OCI-LY1 (cell line): ENCODE data around the gene IFI16.

ENCODE experiments used
- H2AFZ ChIP-seq: fragments of 200-600 bp; sonication (generic), shearing (Covaris generic); 2 replicates; pipeline ENCODE4 v1.6.0; 2014; ENCODE audit warnings: antibody characterized with exemption, mild to moderate bottlenecking, low read length
- H3F3A ChIP-seq: fragments of 200-600 bp; sonication (generic), shearing (Covaris generic); 2 replicates; pipeline ENCODE4 v1.6.0; 2014; ENCODE audit warnings: mild to moderate bottlenecking, antibody characterized with exemption, low read length, moderate library complexity; ENCODE audit not compliant: insufficient read depth
- H3K27ac ChIP-seq: fragments of 200-600 bp; sonication (generic); 2 replicates; pipeline ENCODE4 v1.5.1; 2014; ENCODE audit warnings: low read length, mixed run types, mild to moderate bottlenecking, low read depth; ENCODE audit not compliant: poor library complexity, severe bottlenecking
- H3K27me3 ChIP-seq: fragments of 200-600 bp; sonication (generic); 2 replicates; pipeline ENCODE4 v1.6.0; 2014; ENCODE audit warnings: antibody characterized with exemption, mild to moderate bottlenecking, low read length, moderate library complexity; ENCODE audit not compliant: insufficient read depth
- H3K36me3 ChIP-seq: fragments of 200-600 bp; sonication (generic); 2 replicates; pipeline ENCODE4 v1.6.1; 2014; ENCODE audit warnings: mild to moderate bottlenecking, antibody characterized with exemption, low read length, moderate library complexity, mixed read lengths; ENCODE audit not compliant: insufficient read depth
- H3K4me1 ChIP-seq: fragments of 200-600 bp; sonication (generic); 2 replicates; pipeline ENCODE4 v1.5.1; 2014; ENCODE audit warnings: mild to moderate bottlenecking, low read length, moderate library complexity; ENCODE audit not compliant: insufficient read depth, severe bottlenecking
- H3K4me2 ChIP-seq: fragments of 200-600 bp; sonication (generic), shearing (Covaris generic); 2 replicates; pipeline ENCODE4 v1.6.1; 2014; ENCODE audit warnings: low read length
- H3K4me3 ChIP-seq: fragments of 200-600 bp; sonication (generic); 2 replicates; pipeline ENCODE4 v1.5.1; 2014; ENCODE audit warnings: low read length, low read depth, mild to moderate bottlenecking, mixed read lengths; ENCODE audit not compliant: poor library complexity, severe bottlenecking
- H3K79me2 ChIP-seq: fragments of 200-600 bp; shearing (Covaris generic); 2 replicates; pipeline ENCODE4 v1.6.1; 2016; ENCODE audit warnings: mixed run types, low read length, mixed read lengths; ENCODE audit not compliant: insufficient read depth
- H3K9ac ChIP-seq: fragments of 200-600 bp; sonication (generic), shearing (Covaris generic); 2 replicates; pipeline ENCODE4 v1.6.1; 2014; ENCODE audit warnings: mild to moderate bottlenecking, low read length, mixed read lengths
- H3K9me2 ChIP-seq: fragments of 200-600 bp; sonication (generic), shearing (Covaris generic); 2 replicates; pipeline ENCODE4 v1.6.1; 2014; ENCODE audit warnings: low read depth, mild to moderate bottlenecking, low read length, mixed read lengths
- H3K9me3 ChIP-seq: fragments of 200-600 bp; shearing (Covaris generic); 2 replicates; pipeline ENCODE4 v1.6.1; 2014; ENCODE audit warnings: low read length, mixed read lengths
- H4K20me1 ChIP-seq: fragments of 200-600 bp; sonication (generic), shearing (Covaris generic); 2 replicates; pipeline ENCODE4 v1.6.0; 2016; ENCODE audit warnings: mild to moderate bottlenecking, low read length; ENCODE audit not compliant: insufficient read depth
- EZH2 ChIP-seq: fragments of 200-600 bp; sonication (generic), shearing (Covaris generic); IDR thresholded peaks from 2 replicates; pipeline ENCODE4 v1.8.0; 2017; ENCODE audit warnings: borderline replicate concordance, mixed run types, mild to moderate bottlenecking, antibody characterized with exemption, low read length, moderate library complexity, mixed read lengths
- TF ChIP-seq, protein P1 (sequence below): fragments of 200-600 bp; sonication (generic), shearing (Covaris generic); IDR thresholded peaks from 2 replicates; pipeline ENCODE4 v1.5.1; 2017; ENCODE audit warnings: mild to moderate bottlenecking, antibody characterized with exemption, low read length, moderate library complexity, mixed read lengths

IFI16 gene

DNA sequence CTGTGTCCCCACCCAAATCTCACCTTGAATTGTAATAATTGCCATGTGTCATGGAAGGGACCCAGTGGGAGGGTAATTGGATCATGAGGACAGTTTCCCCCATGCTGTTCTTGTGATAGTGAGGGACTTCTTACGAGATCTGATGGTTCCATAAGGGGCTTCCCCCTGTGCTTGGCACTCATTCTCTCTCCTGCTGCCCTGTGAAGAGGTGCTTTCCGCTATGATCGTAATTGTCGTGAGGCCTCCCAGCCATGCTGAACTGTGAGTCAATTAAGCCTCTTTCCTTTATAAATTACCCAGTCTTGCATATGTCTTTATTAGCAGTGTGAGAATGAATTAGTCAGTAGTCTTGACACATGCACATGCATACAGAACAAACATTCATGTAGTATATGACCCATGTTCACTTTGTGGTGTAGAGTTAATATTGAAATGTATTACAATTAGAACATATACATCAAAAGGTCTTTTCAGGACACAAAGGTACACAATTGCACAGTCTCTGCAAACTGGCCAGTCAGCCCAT is 16.9 kb upstream of the IFI16 start:
- H3K27ac ChIP-seq = no peak overlapping the region
- no peaks in the 10 kb centered on the region for H3F3A ChIP-seq
- no peaks in the 10 kb centered on the region for H3K27me3 ChIP-seq
- H3K4me3 ChIP-seq = no peak overlapping the region
- H3K9me2 ChIP-seq = no peaks in the 10 kb centered on the region
- no peaks in the 10 kb centered on the region for H3K9me3 ChIP-seq
- no peaks in the 10 kb centered on the region for H3K79me2 ChIP-seq
- no peak overlapping the region for H3K9ac ChIP-seq
- no peak overlapping the region for H2AFZ ChIP-seq
- H3K36me3 ChIP-seq = no peaks in the 10 kb centered on the region
- no peaks in the 10 kb centered on the region for H4K20me1 ChIP-seq
- H3K4me1 ChIP-seq = no peaks in the 10 kb centered on the region
- H3K4me2 ChIP-seq = no peak overlapping the region
- TF ChIP-seq EZH2 = no peak
- TF ChIP-seq, protein P1, sequence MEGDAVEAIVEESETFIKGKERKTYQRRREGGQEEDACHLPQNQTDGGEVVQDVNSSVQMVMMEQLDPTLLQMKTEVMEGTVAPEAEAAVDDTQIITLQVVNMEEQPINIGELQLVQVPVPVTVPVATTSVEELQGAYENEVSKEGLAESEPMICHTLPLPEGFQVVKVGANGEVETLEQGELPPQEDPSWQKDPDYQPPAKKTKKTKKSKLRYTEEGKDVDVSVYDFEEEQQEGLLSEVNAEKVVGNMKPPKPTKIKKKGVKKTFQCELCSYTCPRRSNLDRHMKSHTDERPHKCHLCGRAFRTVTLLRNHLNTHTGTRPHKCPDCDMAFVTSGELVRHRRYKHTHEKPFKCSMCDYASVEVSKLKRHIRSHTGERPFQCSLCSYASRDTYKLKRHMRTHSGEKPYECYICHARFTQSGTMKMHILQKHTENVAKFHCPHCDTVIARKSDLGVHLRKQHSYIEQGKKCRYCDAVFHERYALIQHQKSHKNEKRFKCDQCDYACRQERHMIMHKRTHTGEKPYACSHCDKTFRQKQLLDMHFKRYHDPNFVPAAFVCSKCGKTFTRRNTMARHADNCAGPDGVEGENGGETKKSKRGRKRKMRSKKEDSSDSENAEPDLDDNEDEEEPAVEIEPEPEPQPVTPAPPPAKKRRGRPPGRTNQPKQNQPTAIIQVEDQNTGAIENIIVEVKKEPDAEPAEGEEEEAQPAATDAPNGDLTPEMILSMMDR = no peak

DNA sequence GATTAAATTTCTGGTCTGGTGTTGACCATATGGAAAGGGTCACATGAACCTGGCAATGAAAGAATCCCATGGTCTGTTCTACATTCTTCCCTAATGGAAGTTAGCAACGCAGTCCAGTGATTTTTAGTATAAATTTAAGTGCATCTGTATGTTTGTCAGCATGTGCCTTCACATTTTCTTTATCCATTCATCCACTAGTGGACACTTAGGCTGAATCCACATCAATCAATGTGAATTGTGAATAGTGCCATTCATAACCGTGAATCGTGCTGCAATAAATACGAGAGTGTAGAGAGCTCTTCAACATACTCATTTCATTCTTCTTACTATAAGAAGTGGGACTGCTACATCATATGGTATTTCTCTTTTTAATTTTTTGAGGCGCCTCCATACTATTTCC is 12.7 kb upstream of the IFI16 start:
- H3K9me3 ChIP-seq = no peaks in the 10 kb centered on the region
- no peak overlapping the region for H3K9ac ChIP-seq
- no peaks in the 10 kb centered on the region for H3K27me3 ChIP-seq
- H3K79me2 ChIP-seq = no peaks in the 10 kb centered on the region
- H3F3A ChIP-seq = no peaks in the 10 kb centered on the region
- H3K27ac ChIP-seq = no peak overlapping the region
- H3K36me3 ChIP-seq = no peaks in the 10 kb centered on the region
- H2AFZ ChIP-seq = no peak overlapping the region
- no peak overlapping the region for H3K4me2 ChIP-seq
- H3K4me3 ChIP-seq = no peak overlapping the region
- TF ChIP-seq EZH2 = no peak
- TF ChIP-seq, protein P1 = no peak
- no peaks in the 10 kb centered on the region for H3K9me2 ChIP-seq
- no peaks in the 10 kb centered on the region for H4K20me1 ChIP-seq
- no peaks in the 10 kb centered on the region for H3K4me1 ChIP-seq

DNA sequence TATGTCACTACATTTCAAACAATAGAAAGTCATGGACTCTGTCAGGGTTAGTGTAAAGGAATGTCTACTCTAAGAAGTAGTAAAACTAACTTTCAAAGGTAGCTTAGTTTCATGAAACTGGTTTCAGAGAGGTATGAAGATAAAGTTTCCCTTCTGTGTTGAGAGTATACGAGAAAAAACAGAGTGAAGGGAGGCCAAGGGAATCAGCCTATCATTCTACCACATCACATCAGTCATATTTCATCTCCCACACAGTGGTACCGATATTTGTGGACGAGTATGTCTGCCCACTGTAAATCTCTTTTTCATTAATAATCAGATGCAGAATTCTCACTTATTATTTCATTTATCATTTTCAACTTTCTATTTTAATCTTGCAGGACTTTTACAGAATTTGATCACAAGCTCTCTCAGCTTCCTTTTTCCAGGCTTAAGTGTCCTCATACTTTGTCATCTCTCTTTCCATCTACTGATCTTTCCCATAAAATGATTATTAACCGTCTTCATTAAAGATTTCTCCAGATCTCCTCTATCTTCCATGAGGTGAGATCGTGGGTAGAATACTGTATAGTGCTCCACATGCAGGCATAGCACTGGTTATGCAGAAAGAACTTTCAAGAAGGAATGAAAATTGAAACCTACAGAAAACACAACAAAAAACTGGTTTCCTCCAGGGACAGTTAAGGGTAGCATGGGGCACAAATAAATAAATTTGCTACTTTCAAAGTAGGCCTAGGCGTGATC is 11.5 kb upstream of the IFI16 start:
- Histone ChIP-seq H3K4me2 (no peak overlapping the region), H3K27ac (no peak overlapping the region), H3F3A (no peaks in the 10 kb centered on the region), H3K9me2 (no peaks in the 10 kb centered on the region), H3K4me3 (no peak overlapping the region), H3K9me3 (no peaks in the 10 kb centered on the region), H3K79me2 (no peaks in the 10 kb centered on the region), H4K20me1 (no peaks in the 10 kb centered on the region), H2AFZ (no peak overlapping the region), H3K9ac (no peak overlapping the region), H3K36me3 (no peaks in the 10 kb centered on the region), H3K27me3 (no peaks in the 10 kb centered on the region), H3K4me1 (no peaks in the 10 kb centered on the region)
- TF ChIP-seq EZH2 = no peak
- TF ChIP-seq, protein P1 = no peak
